Heart right ventricle (tissue), 16 donors: Measurements from ENCODE around the gene HPGDS. TPM values are rescaled to one million over a fixed set of nuclear protein-coding genes. Genes with fewer than 3 reads are reported as not detected.

Source experiments
- ATAC-seq, 8 donors: fragments of 200-7000 bp; cut with Tn5 transposase; one replicate each; pipeline ENCODE4 v1.9.1; 2020; ENCODE audit warnings: mild to moderate bottlenecking in 8 of 8, moderate library complexity in 8 of 8, moderate number of reproducible peaks in 1 of 8
- DNase-seq, 2 donors: peaks; one replicate each; pipeline ENCODE4 v3.0.0-alpha.2; 2020
- H3K27ac ChIP-seq, 10 donors: fragments of 200-600 bp; sonication (generic) in 2 of 10; one replicate each; pipeline versions ENCODE4 v1.5.0 to v1.8.0; 2020 to 2022; ENCODE audit warnings: mild to moderate bottlenecking in 3 of 10
- H3K27me3 ChIP-seq, 7 donors: fragments of 200-600 bp; one replicate each; pipeline ENCODE4 v1.8.0; 2021 to 2022; ENCODE audit warnings: mild to moderate bottlenecking in 2 of 7
- H3K36me3 ChIP-seq, 9 donors: fragments of 200-600 bp; sonication (generic) in 1 of 9; one replicate each; pipeline versions ENCODE4 v1.5.0 to v1.8.0; 2020 to 2022; ENCODE audit warnings: mild to moderate bottlenecking in 2 of 9
- H3K4me1 ChIP-seq, 9 donors: fragments of 200-600 bp; sonication (generic) in 1 of 9; one replicate each; pipeline versions ENCODE4 v1.5.0 to v1.8.0; 2020 to 2022; ENCODE audit warnings: mild to moderate bottlenecking in 4 of 9
- H3K4me3 ChIP-seq, 10 donors: fragments of 200-600 bp; sonication (generic) in 2 of 10; one replicate each; pipeline versions ENCODE4 v1.5.0 to v1.8.0; 2020 to 2022; ENCODE audit warnings: mild to moderate bottlenecking in 7 of 10, moderate library complexity in 2 of 10
- H3K9me3 ChIP-seq, 11 donors: fragments of 200-600 bp in 10 of 11; sonication (generic) in 2 of 11; one replicate each; pipeline versions ENCODE4 v1.5.0 to v1.8.0; 2013 to 2022; ENCODE audit warnings: mild to moderate bottlenecking in 2 of 11, control low read depth in 1 of 11, moderate library complexity in 1 of 11
- WGBS, 2 donors: extraction: QIAGEN DNeasy Blood & Tissue Kit; methylation state at CpG; one replicate each; pipeline ENCODE4 v1.1.7; 2013; ENCODE audit warnings: inconsistent platforms in 1 of 2; 5-methylcytosine and 5-hydroxymethylcytosine counted together
- intact Hi-C, 10 donors: fragments of 100-400 bp; cut with DNase I; formaldehyde crosslinking; loops; one replicate each; pipeline versions ENCODE4 v1.11.1 to v1.14.2; 2022
- polyA plus RNA-seq, 2 donors: library from polyadenylated mRNA; stranded (reverse); fragments of 200-250 nt; gene quantifications; one replicate each; pipeline ENCODE4 v1.2.3, GENCODE V29; 2013
- total RNA-seq, 10 donors: library from RNA; stranded (reverse); fragmentation: NEBNext Ultra II Directional in 3 of 10; extraction: Animal tissue kit (Norgen Biotek cat#: 25700) in 3 of 10; gene quantifications; one replicate each; pipeline versions ENCODE4 v1.2.1 to v1.2.4, GENCODE V29; 2021 to 2023
- TF ChIP-seq, protein P1 (sequence below), 9 donors: fragments of 200-600 bp; sonication (generic) in 2 of 9; IDR thresholded peaks; one replicate each; pipeline versions ENCODE4 v1.5.0 to v1.8.0; 2021 to 2022; ENCODE audit warnings: antibody characterized with exemption in 9 of 9, mild to moderate bottlenecking in 5 of 9, moderate library complexity in 1 of 9
- donor health status: Arrhythmogenic right ventricular cardiomyopathy.
- donor health status: ischemic (EF 13 %, LVEDD 7.1; RV severe dilation, severe dysfunction).
- donor health status: healthy with polysubstance abuse.
- donor health status: DM: no; HTN: yes; CAD: no.
- donor health status: DM: no; HTN: no; CAD: no.
- donor health status: ischemic (EF 25% LVEDD 6.9; RV normal size, moderate dysfunction).
- donor health status: ischemic (EF 25% LVEDD 5.7; RV mildly dilated, moderate dysfunction).
- donor health status: healthy.
- donor health status: DM: yes; HTN: yes; CAD: no.
- donor health status: Ischemic cardiomyopathy.
- donor health status: ischemic (EF 35%, LVEDD 5.7; RV mildly dilated, moderate dysfunction).
- donor health status: nonischemic (EF 11% LVEDD 7.7; RV severe dilation, severe dysfunction).
- donor health status: DM: yes; HTN: yes; CAD: no.
- donor health status: PGD.
- donor health status: ischemic (EF 29% LVEDD 5.4; RV normal size, mild dysfunction).
- donor health status: nonischemic (EF 23%, LVEDD 6.1; RV moderate dilation, normal function).

The HPGDS gene
- total and polyA plus RNA-seq, 12 donors: 0.13 to 3.0 (median 1.0) TPM

DNA sequence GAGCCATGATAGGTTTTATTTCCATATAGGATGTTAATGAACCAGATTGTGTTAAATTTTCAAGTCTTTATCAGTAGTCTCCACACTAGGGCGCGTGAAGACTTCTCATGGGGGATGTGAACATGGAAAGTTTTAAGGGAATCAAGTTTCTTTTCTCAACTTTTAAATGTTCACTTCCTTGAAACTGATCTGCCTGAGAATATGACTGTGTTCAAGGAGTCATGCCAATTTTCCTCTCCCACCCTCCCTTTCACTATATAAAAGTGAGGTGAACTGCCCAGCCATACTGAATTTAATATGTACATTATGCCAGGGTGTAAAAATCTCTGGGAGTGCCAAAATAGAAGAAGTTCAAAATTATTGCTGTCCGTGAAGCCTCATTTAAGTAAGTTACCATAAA lies 30.4 kb upstream of the HPGDS start:
- DNase-seq (no peak), ATAC-seq (no peak)
- TF ChIP-seq, protein P1, sequence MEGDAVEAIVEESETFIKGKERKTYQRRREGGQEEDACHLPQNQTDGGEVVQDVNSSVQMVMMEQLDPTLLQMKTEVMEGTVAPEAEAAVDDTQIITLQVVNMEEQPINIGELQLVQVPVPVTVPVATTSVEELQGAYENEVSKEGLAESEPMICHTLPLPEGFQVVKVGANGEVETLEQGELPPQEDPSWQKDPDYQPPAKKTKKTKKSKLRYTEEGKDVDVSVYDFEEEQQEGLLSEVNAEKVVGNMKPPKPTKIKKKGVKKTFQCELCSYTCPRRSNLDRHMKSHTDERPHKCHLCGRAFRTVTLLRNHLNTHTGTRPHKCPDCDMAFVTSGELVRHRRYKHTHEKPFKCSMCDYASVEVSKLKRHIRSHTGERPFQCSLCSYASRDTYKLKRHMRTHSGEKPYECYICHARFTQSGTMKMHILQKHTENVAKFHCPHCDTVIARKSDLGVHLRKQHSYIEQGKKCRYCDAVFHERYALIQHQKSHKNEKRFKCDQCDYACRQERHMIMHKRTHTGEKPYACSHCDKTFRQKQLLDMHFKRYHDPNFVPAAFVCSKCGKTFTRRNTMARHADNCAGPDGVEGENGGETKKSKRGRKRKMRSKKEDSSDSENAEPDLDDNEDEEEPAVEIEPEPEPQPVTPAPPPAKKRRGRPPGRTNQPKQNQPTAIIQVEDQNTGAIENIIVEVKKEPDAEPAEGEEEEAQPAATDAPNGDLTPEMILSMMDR (IDR thresholded peaks at IDR 0.05): no peak
- 81 to 86% methylated on average over 3 of the region's 3 CpGs for WGBS, 2 donors
- Histone ChIP-seq H3K27me3 (no peaks in the 10 kb centered on the region), H3K4me1 (peaks cover 0 to 5% (median 0%) of the 10 kb centered on the region in 9 donors), H3K4me3 (no peak overlapping the region), H3K27ac (no peak overlapping the region), H3K9me3 (no peaks in the 10 kb centered on the region), H3K36me3 (no peaks in the 10 kb centered on the region)
- intact Hi-C loops: no loop called here

GRCh38 chr4:94372228-94372978 lies 29.8 kb upstream of the HPGDS start:
- peaks cover 0 to 2% (median 0%) of the 10 kb centered on the region in 11 donors for H3K9me3 ChIP-seq
- H3K36me3 ChIP-seq: no peaks in the 10 kb centered on the region
- TF ChIP-seq, protein P1 (IDR thresholded peaks at IDR 0.05): no peak
- H3K4me3 ChIP-seq: no peak overlapping the region
- no peak for ATAC-seq
- intact Hi-C loops: no loop called here
- H3K27me3 ChIP-seq: no peaks in the 10 kb centered on the region
- H3K27ac ChIP-seq: no peak overlapping the region
- peaks cover 0 to 5% (median 0%) of the 10 kb centered on the region in 9 donors for H3K4me1 ChIP-seq
- 90 to 91% methylated on average over 4 of the region's 4 CpGs for WGBS, 2 donors
- no peak for DNase-seq

- Histone ChIP-seq H3K36me3 (no peaks in the 10 kb centered on the region), H3K27me3 (no peaks in the 10 kb centered on the region), H3K9me3 (peaks cover 0 to 13% (median 0%) of the 10 kb centered on the region in 11 donors), H3K4me1 (peaks cover 0 to 5% (median 0%) of the 10 kb centered on the region in 9 donors), H3K27ac (no peak overlapping the region), H3K4me3 (no peak overlapping the region)
- TF ChIP-seq, protein P1 (IDR thresholded peaks at IDR 0.05): no peak
- intact Hi-C loops: no loop called here
- no peak for DNase-seq
- no peak for ATAC-seq
Observed at GRCh38 chr4:94371290-94371689, 28.7 kb upstream of the HPGDS start.

GRCh38 chr4:94370533-94371254 lies 28.1 kb upstream of the HPGDS start:
- peak in 3 of 8 donors; percentile 29 to 38 (median 37) for ATAC-seq
- Histone ChIP-seq H3K36me3 (no peaks in the 10 kb centered on the region), H3K27ac (no peak overlapping the region), H3K4me1 (peaks cover 0 to 5% (median 0%) of the 10 kb centered on the region in 9 donors), H3K4me3 (no peak overlapping the region), H3K27me3 (no peaks in the 10 kb centered on the region), H3K9me3 (peaks cover 0 to 17% (median 0%) of the 10 kb centered on the region in 11 donors)
- no peak for DNase-seq
- 76 to 86% methylated on average over 6 of the region's 6 CpGs for WGBS, 2 donors
- TF ChIP-seq, protein P1 (IDR thresholded peaks at IDR 0.05): no peak
- intact Hi-C loops: no loop called here
